Stimulated activated CD8-positive, alpha-beta memory T cell treated with anti-CD3 and anti-CD28 coated beads, Interleukin-7, amount 100 ng/mL, for 48 hours (primary cell): Measurements from ENCODE around the gene SPX.

ENCODE experiments used
- DNase-seq, 2 donors: peaks; one replicate each; pipeline ENCODE4 v3.0.0-alpha.2; 2020; ENCODE audit warnings: low read depth in 1 of 2; ENCODE audit errors: extremely low read depth in 1 of 2

The SPX gene, protein sequence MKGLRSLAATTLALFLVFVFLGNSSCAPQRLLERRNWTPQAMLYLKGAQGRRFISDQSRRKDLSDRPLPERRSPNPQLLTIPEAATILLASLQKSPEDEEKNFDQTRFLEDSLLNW

GRCh38 chr12:21526053-21526452 is at the start of gene SPX:
SPX (plus strand) TSS chr12:21526296; CDS start chr12:21526473, 177 bp downstream.
- DNase-seq: no peak

DNA sequence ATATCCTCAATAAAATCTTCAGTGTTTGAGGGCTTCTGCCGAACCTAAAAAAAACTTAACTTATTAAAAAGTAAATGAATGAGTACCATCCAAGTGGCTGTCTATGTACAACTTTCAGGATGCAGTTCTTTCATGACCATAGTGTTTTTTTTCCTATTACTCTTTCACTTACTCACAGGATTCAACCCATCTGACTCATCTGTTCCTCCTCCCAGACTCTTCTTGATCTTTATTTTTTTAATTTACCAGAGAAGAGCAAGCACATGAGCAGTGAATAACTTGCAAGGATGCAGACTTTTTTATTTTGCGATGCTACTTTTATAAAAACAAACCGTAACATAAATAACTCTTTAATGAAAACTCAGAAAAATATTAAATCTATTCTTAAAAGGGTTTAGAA is 49.1 kb upstream of the SPX start:
- no peak for DNase-seq

DNA sequence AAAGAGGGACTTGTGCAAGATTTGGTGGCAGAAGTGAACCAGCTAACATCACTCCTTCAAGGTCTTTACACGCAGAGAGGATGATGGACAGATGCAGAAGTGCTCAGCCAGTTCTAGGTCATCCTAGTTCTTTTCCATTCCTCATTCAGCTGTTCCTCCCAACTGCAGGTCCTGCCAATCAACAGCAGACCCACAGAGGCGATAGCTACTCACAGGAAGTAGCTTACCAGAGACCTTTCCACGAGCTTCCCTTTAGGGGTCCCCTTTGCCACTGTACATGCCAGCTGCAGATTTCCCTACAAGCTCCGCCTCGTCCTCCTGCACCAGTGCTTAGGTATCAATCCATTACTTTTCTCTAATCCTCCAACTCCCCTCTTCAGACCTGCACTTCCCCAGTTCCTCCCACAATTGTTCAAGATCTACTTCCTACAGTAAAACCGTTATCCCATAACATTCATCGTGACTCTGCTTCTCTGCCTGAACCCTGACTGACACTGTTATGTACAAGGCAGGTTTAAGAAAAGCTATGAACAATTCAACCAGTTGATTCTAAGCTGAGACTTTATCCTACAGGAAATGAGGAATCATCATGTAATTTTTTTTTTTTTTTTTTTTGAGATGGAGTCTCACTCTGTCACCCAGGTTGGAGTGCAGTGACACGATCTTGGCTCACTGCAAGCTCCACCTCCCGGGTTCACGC is 47.2 kb upstream of the SPX start:
- no peak for DNase-seq

DNA sequence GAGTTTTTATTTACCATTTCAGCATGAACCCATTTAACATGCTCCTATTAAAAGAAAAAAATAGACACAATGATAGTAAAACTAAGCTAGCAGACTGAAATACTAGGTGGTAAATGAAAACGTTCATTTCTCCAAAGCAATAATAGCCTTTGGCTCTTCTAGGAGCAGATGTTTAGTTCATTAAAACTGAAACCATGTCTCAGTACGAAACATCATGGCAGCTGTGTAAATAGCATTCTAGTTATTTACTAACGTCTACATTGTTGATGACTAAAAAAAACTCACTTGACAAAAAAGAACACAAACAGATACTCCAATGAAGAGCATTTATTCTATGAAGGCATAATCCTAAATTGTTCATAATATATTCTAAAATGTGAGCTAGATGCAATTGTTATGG is 42.6 kb upstream of the SPX start:
- DNase-seq: no peak

- no peak for DNase-seq
These were observed 40.1 kb upstream of the SPX start for GRCh38 chr12:21485998-21486397.

GRCh38 chr12:21499765-21500164 is 26.3 kb upstream of the SPX start:
- DNase-seq: no peak

- no peak for DNase-seq
These were observed 25.3 kb upstream of the SPX start for GRCh38 chr12:21500786-21501257.

GRCh38 chr12:21501258-21502163 is 24.6 kb upstream of the SPX start, which contains the start of the genes GOLT1B and RECQL:
GOLT1B (plus strand) TSS chr12:21501789; CDS start chr12:21501924, 135 bp downstream.
RECQL (minus strand) TSS chr12:21501635; CDS start chr12:21499570, 2,065 bp downstream.
- DNase-seq: peak; percentile 74 to 90

- peak; percentile 11 to 14 for DNase-seq
These were observed 24.0 kb upstream of the SPX start for GRCh38 chr12:21502164-21502496.

DNA sequence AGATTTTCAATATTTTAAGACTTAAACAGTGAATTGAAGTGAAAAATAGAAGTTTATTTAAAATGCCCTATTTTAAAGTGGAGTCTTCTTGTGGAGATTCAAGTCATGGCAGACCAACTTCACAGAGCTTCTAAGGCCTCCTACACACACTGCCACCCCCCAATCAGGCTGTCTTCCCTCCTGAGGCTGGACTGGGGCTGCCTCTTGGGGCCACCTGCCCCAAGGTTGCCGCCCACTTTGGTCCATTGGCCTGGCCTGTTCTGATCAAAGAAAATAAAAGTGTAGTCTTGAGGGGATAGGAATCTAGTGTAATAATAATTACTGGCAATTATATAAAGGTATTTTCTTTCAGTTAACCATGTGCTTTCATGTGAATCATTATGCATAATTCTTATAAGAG is 23.2 kb upstream of the SPX start:
- no peak for DNase-seq

DNA sequence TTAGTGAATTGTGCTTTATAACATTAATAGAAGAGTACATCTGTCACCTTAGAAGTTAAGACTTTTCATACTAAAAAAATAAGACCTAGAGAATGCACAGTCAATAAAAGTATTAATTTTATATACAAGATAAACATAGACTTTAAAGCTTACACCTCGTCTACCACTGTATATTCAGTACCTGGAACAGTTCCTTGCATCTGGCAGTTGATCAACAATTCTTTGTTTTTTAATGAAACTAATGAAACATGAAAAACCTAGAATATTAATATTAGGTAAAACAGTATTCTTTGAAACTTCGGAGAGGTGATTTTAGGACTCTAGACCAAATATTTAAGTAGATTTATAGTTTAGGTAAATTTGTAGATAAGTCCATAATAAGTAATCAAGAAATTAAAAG is 20.2 kb upstream of the SPX start:
- DNase-seq: no peak

DNA sequence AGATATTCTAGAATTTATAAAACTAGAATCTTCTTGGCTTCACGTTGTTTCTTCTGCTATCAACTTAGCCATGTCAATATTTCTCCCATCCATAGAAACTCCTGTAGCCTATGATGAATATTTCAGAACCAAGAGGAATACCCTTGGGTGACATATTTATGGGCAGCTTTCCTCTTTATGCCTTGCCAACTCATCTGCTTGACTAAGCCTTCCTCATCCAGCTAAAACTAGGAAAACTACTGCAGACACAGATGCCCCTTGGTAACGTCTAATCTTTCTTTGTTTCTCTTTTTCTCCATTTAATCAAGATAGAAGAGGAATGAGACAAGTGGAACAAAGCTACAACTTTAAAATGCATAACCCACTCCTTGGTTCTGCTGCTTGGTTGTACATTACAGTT is 18.2 kb upstream of the SPX start:
- no peak for DNase-seq

DNA sequence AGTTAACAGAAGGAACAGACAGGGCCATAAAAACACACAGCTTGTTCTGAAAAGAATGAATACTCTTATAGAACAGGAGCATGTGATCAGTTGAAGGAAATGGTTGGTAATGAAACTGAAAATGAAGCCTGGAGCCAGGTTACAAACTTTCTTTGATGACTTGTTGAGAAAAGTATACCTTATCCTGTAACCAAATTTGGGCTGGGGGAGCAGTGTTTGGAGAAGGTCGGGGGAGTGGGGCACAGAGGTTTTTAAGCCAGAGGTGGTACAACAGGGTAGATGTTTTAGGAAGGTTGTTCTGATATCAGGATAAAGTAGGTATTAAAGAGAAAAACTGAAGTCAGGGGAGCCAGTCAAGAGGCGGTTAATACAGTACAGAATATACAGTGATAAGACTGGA is 16.3 kb upstream of the SPX start:
- no peak for DNase-seq

DNA sequence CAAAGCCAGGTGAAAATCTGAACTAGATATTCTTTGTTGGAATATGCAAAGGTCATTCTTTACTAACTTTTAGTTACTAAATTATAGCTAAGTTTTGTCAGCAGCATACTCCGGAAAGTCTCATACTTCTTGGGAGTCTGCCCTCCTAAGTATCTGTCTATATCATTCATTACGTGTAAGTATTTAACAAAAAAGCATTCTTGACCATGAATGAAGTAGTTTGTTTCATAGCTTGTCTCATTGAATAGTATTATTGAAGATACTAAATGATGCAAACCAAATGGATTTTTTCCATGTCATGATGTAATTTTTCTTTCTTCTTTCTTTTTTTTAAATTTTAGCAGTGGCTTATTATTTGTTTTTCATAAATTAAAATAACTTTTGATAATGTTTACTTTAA is 9.8 kb upstream of the SPX start:
- DNase-seq: no peak

DNA sequence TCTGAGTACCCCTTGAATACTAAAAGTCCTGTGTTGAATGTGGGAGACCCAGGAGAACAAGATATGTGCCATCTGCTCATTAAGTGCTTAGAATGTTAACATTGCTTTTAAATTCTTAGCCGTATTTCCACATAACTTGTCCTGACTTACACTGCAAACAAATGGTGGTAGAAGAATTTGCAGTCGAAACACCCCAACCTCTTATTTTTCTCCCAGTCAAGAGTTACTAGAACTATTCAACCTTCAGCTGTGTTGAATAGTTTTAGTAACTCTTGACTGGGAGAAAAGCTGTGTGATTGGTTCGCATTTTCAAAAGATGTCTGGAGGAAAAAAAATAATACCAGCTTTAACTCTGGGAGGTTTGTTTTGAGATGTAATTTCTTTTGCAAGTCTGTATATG is 7.6 kb upstream of the SPX start:
- no peak for DNase-seq

GRCh38 chr12:21521541-21521940 is 4.6 kb upstream of the SPX start:
- no peak for DNase-seq

DNA sequence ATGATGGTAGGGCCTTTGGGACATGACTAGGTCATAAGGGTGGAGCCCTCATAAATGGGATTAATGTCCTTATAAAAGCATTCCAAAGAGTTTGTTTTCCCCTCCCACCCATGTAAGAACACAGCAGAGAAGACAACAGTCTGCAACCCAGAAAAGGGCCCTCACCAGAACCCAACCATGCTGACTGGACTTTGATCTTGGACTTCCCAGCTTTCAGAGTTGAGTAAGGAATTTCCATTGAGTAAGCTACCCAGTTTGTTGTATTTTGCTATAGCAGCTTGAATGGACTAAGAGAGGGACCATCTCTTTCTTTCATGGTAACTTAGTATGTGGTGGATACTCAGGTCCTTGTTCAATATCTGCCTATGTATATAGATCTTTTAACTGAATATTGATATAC is 2.9 kb upstream of the SPX start:
- DNase-seq: no peak

GRCh38 chr12:21526721-21527345 is 737 bp downstream of the SPX start:
- DNase-seq: no peak

DNA sequence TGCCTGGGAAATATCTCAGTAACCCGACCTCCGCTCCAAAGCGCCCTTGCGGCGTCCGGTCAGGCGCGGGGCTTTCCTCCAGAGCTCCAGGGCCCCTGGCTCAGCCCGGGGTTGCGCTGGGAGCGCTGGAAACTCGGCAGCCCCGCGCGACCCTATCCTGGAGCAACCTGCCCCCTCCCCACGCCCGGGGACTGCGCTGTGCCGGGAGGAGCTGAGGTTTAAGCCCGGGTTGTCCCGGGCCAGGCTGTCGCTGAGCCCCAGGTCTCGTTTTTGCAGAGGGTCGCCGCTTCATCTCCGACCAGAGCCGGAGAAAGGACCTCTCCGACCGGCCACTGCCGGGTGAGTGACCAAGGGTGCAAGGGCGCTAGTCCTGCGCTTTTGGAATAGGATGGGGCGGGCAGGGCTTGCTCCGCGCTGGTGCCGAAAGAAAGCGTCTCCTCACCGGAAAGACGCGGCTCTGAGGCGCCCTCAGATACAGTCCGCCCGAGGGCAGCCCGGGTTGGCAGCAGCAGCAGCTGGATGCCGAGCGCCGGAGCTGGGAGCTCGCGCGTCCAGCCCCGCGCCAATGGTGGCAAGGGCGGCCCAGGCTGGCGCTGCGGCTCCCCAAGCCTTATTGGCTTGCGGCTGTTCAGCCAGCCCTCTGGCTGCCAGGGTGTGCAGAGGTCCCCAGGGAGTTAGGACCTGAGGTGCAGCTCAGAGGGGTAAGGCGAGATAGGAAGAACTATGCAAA is 1.5 kb downstream of the SPX start:
- peak; percentile 46 to 47 for DNase-seq

DNA sequence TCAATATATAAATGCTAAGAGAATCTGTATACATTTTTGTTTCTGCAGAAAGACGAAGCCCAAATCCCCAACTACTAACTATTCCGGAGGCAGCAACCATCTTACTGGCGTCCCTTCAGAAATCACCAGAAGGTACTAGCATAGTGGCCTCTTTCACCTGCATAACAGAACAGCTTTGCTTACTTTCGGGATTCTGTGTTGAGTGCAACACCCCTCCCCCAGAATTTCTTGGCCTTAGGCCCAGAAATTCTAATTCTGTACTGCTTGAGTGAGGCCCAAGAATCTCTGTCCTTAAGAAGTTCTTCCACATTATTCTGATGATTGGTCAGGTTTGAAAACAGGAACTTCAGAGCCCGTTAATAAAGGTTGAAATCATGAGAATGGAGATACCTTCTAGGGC is 2.9 kb downstream of the SPX start:
- DNase-seq: no peak

DNA sequence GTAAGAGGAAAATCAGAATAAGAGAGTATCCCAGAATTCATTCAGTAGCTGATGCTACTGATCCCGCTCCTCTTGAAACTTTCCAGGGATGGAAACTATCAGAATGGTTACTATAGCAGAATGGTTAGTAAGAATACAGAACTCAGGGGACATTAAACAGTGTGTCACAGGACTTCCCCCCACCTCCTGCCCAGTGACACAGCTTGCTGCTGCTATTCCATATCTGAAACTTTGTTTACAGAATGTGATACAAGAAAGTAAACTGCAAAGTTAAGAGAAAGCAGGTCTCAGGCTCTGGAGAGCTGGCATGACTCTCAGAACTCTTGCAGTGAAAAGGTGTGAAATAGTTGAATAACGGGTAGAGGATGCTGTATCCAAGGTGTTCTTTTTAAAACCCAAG is 3.4 kb downstream of the SPX start:
- DNase-seq: no peak
